Measurements from ENCODE around the gene LTB.

DNA sequence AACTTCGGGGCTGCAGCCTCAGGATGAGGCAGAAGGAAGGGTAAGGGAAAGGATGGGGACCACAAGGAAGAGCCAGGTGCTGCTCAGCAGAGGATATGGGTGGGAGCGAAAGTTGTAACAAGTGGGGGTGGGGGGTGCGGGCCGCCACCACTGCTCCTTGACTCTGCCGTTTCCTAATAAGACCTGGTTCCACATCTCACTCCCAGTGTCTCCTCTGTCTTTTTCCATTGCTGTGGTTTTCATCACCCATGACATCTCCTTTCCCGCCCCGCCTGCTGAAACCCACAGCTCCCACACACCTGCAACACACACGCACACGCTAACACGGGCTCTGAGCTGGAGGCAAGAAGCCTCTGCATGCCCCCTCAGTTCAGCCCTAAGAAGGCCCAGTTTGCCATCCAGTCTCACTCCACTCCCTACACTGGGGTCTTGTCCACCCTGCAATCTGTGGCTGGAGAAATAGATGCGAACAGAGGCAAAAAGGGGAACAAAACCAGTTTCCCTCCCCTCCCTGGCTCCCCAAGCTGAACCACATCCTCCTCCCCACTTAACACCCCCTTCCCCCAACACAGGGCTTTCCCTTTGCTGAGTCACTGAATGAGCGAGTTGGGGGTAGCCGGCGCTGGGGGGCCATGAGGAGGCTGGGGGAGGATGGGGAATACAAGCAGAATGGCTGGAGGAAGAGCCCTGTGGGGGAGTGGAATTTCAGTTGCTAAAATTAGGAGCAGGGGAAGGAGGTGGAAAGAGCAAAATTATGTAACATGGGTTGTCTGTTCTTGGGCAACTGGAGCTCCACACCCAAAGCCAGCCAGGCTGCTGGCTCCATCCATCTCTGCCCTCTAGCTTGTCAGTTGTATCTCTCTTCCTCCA, 23.4 kb downstream of the LTB start:
- TF ChIP-seq, protein P1, sequence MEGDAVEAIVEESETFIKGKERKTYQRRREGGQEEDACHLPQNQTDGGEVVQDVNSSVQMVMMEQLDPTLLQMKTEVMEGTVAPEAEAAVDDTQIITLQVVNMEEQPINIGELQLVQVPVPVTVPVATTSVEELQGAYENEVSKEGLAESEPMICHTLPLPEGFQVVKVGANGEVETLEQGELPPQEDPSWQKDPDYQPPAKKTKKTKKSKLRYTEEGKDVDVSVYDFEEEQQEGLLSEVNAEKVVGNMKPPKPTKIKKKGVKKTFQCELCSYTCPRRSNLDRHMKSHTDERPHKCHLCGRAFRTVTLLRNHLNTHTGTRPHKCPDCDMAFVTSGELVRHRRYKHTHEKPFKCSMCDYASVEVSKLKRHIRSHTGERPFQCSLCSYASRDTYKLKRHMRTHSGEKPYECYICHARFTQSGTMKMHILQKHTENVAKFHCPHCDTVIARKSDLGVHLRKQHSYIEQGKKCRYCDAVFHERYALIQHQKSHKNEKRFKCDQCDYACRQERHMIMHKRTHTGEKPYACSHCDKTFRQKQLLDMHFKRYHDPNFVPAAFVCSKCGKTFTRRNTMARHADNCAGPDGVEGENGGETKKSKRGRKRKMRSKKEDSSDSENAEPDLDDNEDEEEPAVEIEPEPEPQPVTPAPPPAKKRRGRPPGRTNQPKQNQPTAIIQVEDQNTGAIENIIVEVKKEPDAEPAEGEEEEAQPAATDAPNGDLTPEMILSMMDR (conservative IDR thresholded peaks at IDR 0.05; ENCODE audit: low read depth, low read length), result no peak
- TF ChIP-seq EZH2 (IDR thresholded peaks at IDR 0.05; ENCODE audit: borderline replicate concordance, low read depth, low read length, poor library complexity, severe bottlenecking), result no peak

All from A673 (cell line).